ENCODE data around the gene KCNB1.

The KCNB1 gene

GRCh38 chr20:49346682-49347081 is 135.8 kb downstream of the KCNB1 start:
- no peak for DNase-seq

GRCh38 chr20:49345524-49345923 is 136.9 kb downstream of the KCNB1 start:
- no peak for DNase-seq

- DNase-seq: no peak
Measured at GRCh38 chr20:49344975-49345374, 137.5 kb downstream of the KCNB1 start.

GRCh38 chr20:49344140-49344539 is 138.3 kb downstream of the KCNB1 start:
- no peak for DNase-seq

GRCh38 chr20:49343246-49343645 is 139.2 kb downstream of the KCNB1 start:
- DNase-seq: no peak

- no peak for DNase-seq
Measured at GRCh38 chr20:49340161-49340966, 142.1 kb downstream of the KCNB1 start.

GRCh38 chr20:49339123-49339522 is 143.3 kb downstream of the KCNB1 start:
- no peak for DNase-seq

GRCh38 chr20:49338061-49338460 is 144.4 kb downstream of the KCNB1 start:
- DNase-seq: no peak

- DNase-seq: no peak
Measured at GRCh38 chr20:49337357-49337756, 145.1 kb downstream of the KCNB1 start.

- DNase-seq: no peak
Measured at GRCh38 chr20:49336786-49337185, 145.7 kb downstream of the KCNB1 start.

GRCh38 chr20:49335476-49335875 is 147.0 kb downstream of the KCNB1 start:
- no peak for DNase-seq

- DNase-seq: no peak
Measured at GRCh38 chr20:49330701-49331615, 151.5 kb downstream of the KCNB1 start.

GRCh38 chr20:49328790-49329189 is 153.7 kb downstream of the KCNB1 start:
- no peak for DNase-seq

- DNase-seq: no peak
Measured at GRCh38 chr20:49326026-49326425, 156.4 kb downstream of the KCNB1 start.

GRCh38 chr20:49324306-49324705 is 158.2 kb downstream of the KCNB1 start:
- no peak for DNase-seq

GRCh38 chr20:49323622-49324238 is 158.7 kb downstream of the KCNB1 start:
- DNase-seq: peak; percentile 69 to 70

- DNase-seq: peak; percentile 16 to 22
Measured at GRCh38 chr20:49320460-49320859, 162.0 kb downstream of the KCNB1 start.

- DNase-seq: no peak
Measured at GRCh38 chr20:49319208-49319809, 163.2 kb downstream of the KCNB1 start.

- no peak for DNase-seq
Measured at GRCh38 chr20:49318430-49319207, 163.8 kb downstream of the KCNB1 start.

GRCh38 chr20:49318091-49318429 is 164.4 kb downstream of the KCNB1 start:
- DNase-seq: no peak

- no peak for DNase-seq
Measured at GRCh38 chr20:49316704-49317103, 165.8 kb downstream of the KCNB1 start.

- DNase-seq: no peak
Measured at GRCh38 chr20:49315580-49315979, 166.9 kb downstream of the KCNB1 start.
